Activated naive CD4-positive, alpha-beta T cell treated with anti-CD3 and anti-CD28 coated beads for 36 hours (primary cell): ENCODE results near the gene TMC6. TPM values are rescaled to one million over a fixed set of nuclear protein-coding genes. Genes with fewer than 3 reads are reported as not detected.

Source experiments
- CTCF ChIA-PET: fragments of 350-600 bp; sonication (Branson Sonifier 250); formaldehyde crosslinking; loops from one replicate; lab custom pipeline; 2021; ENCODE audit warnings: antibody characterized with exemption; lab: Charles Lee
- DNase-seq: peaks from one replicate; pipeline ENCODE4 v3.0.0-alpha.2; 2020
- H3K27ac Mint-ChIP-seq: one replicate; pipeline ENCODE4 v1.8.0; 2021; ENCODE audit warnings: mild to moderate bottlenecking, mixed read lengths
- H3K27me3 Mint-ChIP-seq: one replicate; pipeline ENCODE4 v1.8.0; 2021; ENCODE audit warnings: low read depth, mixed read lengths
- H3K36me3 Mint-ChIP-seq: one replicate; pipeline ENCODE4 v1.8.0; 2021; ENCODE audit warnings: low read depth, mixed read lengths
- H3K4me1 Mint-ChIP-seq: one replicate; pipeline ENCODE4 v1.8.0; 2021; ENCODE audit warnings: low read depth, mixed read lengths
- H3K4me3 Mint-ChIP-seq: one replicate; pipeline ENCODE4 v1.8.0; 2021; ENCODE audit warnings: mild to moderate bottlenecking, moderate library complexity, mixed read lengths
- H3K9me3 Mint-ChIP-seq: one replicate; pipeline ENCODE4 v1.8.0; 2021; ENCODE audit warnings: mixed read lengths
- intact Hi-C: fragments of 100-400 bp; cut with micrococcal nuclease; formaldehyde crosslinking; loops from one replicate; pipeline ENCODE4 v1.15.1; 2023
- total RNA-seq, 2 experiments: library from RNA; stranded (reverse); gene quantifications; one replicate each; pipeline ENCODE4 v1.2.3, GENCODE V29; 2021

TMC6 gene
- total RNA-seq, 2 experiments from 2014 or later = 79.0 to 85.6 TPM

DNA sequence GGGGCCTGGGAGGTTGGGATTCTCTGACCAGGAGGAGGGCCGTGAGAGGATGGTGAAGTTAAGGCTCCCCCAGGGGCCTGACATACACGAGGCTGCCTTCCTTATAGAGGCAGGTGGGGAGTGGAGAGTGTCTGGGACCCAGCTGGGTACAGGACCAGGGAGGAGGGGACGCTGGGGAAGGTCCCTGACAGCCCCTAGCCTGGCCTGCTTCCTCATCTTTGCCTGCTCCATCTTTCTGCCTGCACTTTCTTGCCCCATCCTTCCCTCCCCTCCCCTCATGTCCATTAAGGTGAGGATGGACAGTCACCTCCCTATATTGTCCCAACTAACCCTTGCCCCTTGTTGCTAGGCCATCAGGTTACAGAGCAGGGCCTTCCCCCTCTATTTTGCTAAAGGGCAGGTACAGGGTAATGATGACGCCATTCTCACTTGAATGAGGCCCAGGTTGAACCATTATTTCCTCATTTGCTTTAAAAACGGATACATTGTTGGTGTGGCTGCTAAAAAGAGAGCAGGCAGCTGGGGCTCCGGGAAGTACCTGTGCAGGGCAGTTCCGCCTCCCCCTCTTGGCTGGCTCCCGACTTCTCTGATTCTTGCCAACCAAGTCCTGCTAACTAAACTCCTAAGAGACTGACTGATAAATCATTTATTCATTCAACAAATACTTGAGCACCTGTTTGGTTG lies 18.9 kb upstream of the TMC6 start:
- intact Hi-C loops = no loop called here
- Mint-ChIP-seq H3K4me3 (no peak overlapping the region), H3K9me3 (no peaks in the 10 kb centered on the region), H3K27ac (peak overlapping the region; percentile 57), H3K36me3 (no peaks in the 10 kb centered on the region), H3K4me1 (peaks cover 31% of the 10 kb centered on the region), H3K27me3 (no peaks in the 10 kb centered on the region)
- CTCF ChIA-PET = interaction anchor here (1.0 to 1.1 kb wide), 5 partner anchors 10 to 62 kb away, joined by 3 to 4 read pairs (median 3); no protein-coding TSS in a partner anchor
- peak; percentile 67 for DNase-seq

DNA sequence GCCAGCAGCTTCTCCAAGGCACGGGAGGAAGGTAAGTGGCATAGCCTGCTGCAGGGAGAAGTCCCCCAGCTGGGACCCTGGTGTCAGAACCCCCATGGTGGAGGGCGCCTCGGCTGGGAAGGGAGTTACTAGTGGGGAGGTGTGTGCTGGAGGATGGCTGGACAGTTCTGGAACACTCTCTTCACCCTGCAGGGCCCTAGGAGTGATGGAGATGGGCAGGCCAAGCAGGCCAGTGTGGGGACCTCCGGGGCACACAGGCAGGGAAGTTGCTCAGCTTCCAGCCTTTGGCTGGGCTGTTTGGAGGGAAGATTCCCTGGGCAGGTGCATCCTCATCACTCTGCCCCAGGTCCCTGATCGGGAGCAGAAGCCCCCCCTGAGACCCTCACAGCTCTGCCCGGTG lies 18.3 kb upstream of the TMC6 start:
- intact Hi-C loops = no loop called here
- no peaks in the 10 kb centered on the region for H3K27me3 Mint-ChIP-seq
- no peak for DNase-seq
- H3K4me3 Mint-ChIP-seq = no peak overlapping the region
- peak overlapping the region; percentile 40 for H3K27ac Mint-ChIP-seq
- CTCF ChIA-PET = interaction anchor here (1.0 to 1.1 kb wide), 3 partner anchors 11 to 62 kb away, joined by 3 to 4 read pairs (median 3); no protein-coding TSS in a partner anchor
- H3K4me1 Mint-ChIP-seq = peaks cover 37% of the 10 kb centered on the region
- H3K36me3 Mint-ChIP-seq = no peaks in the 10 kb centered on the region
- H3K9me3 Mint-ChIP-seq = no peaks in the 10 kb centered on the region

DNA sequence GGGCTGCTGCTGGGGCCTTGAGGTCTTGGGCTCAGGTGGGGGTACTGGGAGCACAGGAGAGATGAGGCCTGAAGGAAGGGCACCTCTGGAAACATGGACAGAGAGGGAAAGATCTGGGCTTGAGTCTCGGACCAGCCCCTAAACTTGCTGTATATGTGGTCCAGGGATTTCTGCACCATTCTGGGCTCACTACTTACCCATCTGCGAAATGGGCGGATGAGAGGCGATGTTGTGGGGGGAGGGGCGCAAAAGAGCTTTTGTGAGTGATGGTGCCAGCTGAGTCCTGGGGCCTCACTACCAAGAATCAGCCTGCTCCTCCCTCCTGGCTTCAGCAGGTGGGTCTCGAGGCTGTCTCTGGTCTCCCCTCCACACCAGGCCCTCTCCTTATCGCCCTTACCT lies 17.9 kb upstream of the TMC6 start:
- Mint-ChIP-seq H3K27ac (no peak overlapping the region), H3K4me1 (peaks cover 40% of the 10 kb centered on the region), H3K27me3 (no peaks in the 10 kb centered on the region), H3K4me3 (no peak overlapping the region), H3K9me3 (no peaks in the 10 kb centered on the region), H3K36me3 (no peaks in the 10 kb centered on the region)
- CTCF ChIA-PET = interaction anchor here (1.0 to 1.1 kb wide), 3 partner anchors 11 to 61 kb away, joined by 3 to 4 read pairs (median 3); no protein-coding TSS in a partner anchor
- intact Hi-C loops = no loop called here
- no peak for DNase-seq

DNA sequence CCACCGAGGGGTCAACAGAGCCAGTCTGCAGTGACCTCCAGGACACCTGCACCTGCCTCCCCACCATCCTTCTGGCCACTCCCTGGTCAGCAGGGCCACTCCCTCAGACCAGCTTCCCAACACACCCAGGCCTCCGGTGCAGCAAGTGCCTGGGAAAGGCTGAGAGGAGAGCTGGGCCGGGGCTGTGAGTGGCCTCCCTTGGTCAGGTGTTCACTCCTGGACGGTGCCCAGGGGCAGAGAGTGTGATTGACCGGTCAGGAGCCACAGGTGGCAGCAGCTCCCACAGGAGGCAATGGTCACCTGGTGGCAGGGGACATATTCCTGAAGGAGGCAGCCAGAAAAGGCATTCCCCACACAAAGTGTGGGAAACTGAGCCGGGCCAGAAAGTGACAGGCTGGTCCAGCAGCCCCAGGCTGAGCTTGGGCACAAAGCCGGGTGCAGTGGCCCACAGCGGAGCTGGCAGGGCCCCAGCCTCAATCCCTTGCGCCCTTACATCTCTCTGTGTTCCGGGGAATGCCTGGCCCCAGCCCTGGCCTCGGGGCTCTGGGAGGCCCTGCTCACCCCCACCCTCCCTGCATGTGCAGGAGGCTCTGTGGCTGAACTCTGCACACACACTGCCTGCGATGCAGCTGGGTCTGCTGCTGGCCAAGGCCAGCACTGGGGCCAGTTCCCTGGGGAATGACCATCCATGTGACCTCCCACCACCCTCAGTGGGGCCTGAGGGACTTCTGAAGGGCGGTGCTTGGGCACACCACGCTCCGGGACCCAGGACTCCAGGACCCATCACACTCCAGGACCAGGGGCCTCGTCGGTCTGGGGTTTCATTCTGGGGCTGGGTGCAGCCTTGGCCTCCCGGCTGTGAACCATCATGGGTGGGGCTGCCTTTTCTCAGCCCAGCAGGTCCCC lies 16.4 kb upstream of the TMC6 start:
- Mint-ChIP-seq H3K9me3 (no peaks in the 10 kb centered on the region), H3K4me1 (peaks cover 48% of the 10 kb centered on the region), H3K27me3 (no peaks in the 10 kb centered on the region), H3K27ac (no peak overlapping the region), H3K36me3 (peaks cover 1% of the 10 kb centered on the region), H3K4me3 (no peak overlapping the region)
- DNase-seq = no peak
- intact Hi-C loops = no loop called here
- CTCF ChIA-PET = interaction anchor here (0.8 to 1.2 kb wide), 3 partner anchors 10 to 32 kb away, joined by 3 to 5 read pairs (median 4); no protein-coding TSS in a partner anchor

DNA sequence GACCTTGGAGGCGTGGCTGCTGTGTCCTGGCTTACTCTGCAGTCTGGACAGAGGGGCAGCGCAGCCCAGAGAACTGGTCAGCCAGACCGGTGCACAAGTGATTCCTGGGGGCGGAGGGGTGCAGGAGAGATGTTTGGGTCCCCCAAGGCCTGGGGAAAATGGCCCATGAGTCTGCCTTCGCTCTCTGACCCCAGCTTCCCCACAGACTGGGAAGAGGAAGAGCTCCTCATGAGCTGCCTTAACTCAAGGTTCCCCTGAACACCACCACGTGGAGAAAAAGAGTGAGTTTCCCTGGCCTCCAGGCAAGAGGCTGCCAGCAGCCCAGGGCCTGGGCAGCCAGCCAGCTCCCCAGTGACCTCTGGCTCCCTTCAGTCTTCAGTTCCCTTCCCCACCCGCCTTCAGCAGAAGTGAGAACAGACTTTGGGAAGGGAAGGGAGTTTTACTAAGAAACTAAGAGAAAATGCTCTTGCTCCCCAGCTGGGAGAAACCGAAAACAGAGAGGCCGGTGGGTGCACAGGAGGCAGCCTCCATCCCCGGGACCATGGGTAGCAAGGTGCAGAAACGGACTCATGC lies 15.7 kb upstream of the TMC6 start:
- no peak overlapping the region for H3K27ac Mint-ChIP-seq
- CTCF ChIA-PET = interaction anchor here (0.6 to 1.2 kb wide), 4 partner anchors 9 to 204 kb away, joined by 3 to 5 read pairs (median 4); no protein-coding TSS in a partner anchor
- intact Hi-C loops = no loop called here

DNA sequence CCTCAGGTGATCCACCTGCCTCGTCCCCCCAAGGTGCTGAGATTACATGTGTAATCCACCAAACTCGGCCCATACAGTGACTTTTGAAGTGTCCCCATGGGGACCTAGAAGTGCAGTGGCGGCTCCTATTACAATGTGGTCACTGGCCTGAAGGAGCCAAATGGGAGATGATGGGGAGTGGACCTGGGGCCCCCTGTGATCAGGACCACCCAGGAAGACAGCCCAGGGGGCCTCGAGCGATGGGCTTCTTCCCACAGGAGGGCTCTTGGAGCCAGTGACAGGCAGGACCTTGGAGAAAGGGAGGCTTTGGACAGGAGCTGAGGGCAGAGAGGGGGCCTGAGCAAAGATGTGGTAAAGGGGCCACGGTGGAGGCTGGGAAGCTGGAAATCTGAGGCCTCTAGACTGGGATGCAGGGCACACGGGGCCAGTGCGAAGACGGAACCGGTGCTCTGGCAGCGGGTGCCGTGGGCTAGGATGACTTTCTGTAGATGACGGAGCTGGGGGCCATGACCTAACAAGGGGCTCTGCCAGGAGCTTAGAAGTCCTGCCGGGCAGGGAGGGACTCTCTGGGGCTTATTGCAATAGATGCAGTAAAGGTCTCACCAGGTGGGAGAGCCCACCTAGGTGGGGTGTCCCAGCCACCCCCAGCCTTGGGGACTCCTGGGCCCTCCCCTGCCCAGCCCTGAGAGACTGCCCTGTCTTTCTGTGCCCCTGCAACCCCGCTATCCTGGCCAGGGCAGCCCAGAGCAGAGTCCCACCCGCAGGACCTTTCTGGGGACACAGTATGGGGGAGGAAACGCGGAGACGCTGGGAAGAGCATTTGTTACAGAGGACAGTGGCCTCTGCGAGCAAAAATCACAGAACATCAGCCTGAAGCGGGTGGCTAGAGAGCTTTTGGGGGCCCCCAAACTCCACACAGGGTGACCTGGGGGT lies 14.9 kb upstream of the TMC6 start:
- no peak for DNase-seq
- no peaks in the 10 kb centered on the region for H3K9me3 Mint-ChIP-seq
- peaks cover 3% of the 10 kb centered on the region for H3K36me3 Mint-ChIP-seq
- CTCF ChIA-PET = interaction anchor here (0.6 to 1.2 kb wide), 3 partner anchors 8 to 205 kb away, joined by 4 to 5 read pairs (median 4); no protein-coding TSS in a partner anchor
- H3K4me3 Mint-ChIP-seq = no peak overlapping the region
- peaks cover 55% of the 10 kb centered on the region for H3K4me1 Mint-ChIP-seq
- intact Hi-C loops = no loop called here
- H3K27ac Mint-ChIP-seq = no peak overlapping the region
- no peaks in the 10 kb centered on the region for H3K27me3 Mint-ChIP-seq

More for the DNA sequence above, 15.7 kb upstream of the TMC6 start:
- Mint-ChIP-seq H3K4me1 (peaks cover 53% of the 10 kb centered on the region), H3K36me3 (peaks cover 2% of the 10 kb centered on the region), H3K4me3 (no peak overlapping the region), H3K27me3 (no peaks in the 10 kb centered on the region), H3K9me3 (no peaks in the 10 kb centered on the region)
- no peak for DNase-seq

DNA sequence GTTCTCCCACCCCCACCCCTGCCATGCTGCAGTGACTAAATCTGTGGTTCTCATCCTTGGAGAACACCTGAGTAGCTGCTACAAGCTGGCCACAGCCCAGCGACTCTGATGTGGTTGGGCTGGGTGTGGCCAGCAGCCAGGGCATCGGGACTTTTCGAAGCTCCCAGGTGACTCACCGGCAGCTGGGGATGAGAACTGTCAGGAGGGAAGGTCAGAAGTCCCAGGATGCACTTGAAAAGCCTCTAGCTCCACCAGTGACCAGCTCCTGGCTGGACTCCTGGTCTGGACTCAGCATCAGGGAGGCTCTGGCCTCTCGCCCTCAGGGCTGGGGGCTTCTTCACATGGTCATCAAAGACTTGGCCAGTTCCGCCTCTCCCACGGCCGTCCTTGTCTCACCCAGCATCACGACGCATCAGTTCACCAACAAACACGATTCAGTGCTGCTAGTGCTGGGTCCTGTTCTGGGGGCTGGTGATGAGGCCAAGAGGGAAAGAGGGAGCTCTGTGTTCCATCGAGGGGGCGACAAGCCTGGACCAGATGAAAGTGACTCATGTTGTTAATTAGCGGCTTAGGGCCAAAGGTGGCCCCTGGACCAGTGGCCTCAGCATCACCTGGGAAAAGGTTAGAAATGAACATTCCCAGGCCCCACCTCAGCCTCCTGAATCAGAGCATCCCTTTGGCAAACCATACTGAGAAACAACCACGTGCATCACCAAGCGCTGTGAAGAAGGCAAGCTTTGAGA lies 13.7 kb upstream of the TMC6 start:
- CTCF ChIA-PET = no interaction called here
- peaks cover 5% of the 10 kb centered on the region for H3K36me3 Mint-ChIP-seq
- H3K9me3 Mint-ChIP-seq = no peaks in the 10 kb centered on the region
- peak overlapping the region; percentile 46 for H3K27ac Mint-ChIP-seq
- peaks cover 57% of the 10 kb centered on the region for H3K4me1 Mint-ChIP-seq
- no peak overlapping the region for H3K4me3 Mint-ChIP-seq
- DNase-seq = no peak
- no peaks in the 10 kb centered on the region for H3K27me3 Mint-ChIP-seq
- intact Hi-C loops = no loop called here

DNA sequence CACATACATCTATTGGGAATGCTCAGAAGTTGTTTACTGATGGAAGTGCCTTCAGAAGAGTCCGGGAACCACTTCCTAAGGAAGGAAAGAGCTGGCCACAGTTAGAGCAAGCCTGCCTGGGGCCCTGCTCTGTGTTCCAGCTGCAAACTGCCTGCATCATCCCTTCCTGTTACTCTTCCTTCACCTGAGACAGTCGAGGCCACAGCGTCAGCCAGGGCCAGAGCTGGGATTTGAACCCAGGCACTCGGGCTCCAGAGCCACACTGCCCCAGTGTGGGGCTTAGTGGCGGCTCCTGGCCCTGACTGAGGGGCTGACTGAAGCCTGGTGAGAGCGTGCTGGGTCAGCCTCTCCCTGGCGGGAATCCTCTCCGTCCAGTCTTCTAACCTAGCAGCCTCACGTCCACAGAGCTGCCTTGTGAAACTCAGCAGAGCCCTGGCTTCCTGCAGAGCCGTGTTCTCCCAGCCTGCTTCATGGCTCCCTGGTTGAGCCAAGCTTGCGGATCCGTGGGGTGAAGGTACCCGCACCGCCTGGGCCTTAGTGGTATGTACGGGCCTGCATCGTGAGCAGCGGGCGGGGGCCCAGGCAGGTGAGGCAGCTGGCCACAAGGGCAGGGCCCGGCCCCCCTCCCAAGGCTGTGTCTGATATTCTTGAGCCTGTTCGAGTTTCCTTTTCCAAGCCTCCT lies 13.0 kb upstream of the TMC6 start:
- no peaks in the 10 kb centered on the region for H3K27me3 Mint-ChIP-seq
- peaks cover 11% of the 10 kb centered on the region for H3K36me3 Mint-ChIP-seq
- intact Hi-C loops = loop anchor here (2.0 kb wide), 1 partner anchor 27 kb away; the partner anchor contains the start of gene SYNGR2
- H3K27ac Mint-ChIP-seq = peak overlapping the region; percentile 46
- CTCF ChIA-PET = no interaction called here
- peaks cover 57% of the 10 kb centered on the region for H3K4me1 Mint-ChIP-seq
- DNase-seq = no peak
- H3K4me3 Mint-ChIP-seq = no peak overlapping the region
- no peaks in the 10 kb centered on the region for H3K9me3 Mint-ChIP-seq

DNA sequence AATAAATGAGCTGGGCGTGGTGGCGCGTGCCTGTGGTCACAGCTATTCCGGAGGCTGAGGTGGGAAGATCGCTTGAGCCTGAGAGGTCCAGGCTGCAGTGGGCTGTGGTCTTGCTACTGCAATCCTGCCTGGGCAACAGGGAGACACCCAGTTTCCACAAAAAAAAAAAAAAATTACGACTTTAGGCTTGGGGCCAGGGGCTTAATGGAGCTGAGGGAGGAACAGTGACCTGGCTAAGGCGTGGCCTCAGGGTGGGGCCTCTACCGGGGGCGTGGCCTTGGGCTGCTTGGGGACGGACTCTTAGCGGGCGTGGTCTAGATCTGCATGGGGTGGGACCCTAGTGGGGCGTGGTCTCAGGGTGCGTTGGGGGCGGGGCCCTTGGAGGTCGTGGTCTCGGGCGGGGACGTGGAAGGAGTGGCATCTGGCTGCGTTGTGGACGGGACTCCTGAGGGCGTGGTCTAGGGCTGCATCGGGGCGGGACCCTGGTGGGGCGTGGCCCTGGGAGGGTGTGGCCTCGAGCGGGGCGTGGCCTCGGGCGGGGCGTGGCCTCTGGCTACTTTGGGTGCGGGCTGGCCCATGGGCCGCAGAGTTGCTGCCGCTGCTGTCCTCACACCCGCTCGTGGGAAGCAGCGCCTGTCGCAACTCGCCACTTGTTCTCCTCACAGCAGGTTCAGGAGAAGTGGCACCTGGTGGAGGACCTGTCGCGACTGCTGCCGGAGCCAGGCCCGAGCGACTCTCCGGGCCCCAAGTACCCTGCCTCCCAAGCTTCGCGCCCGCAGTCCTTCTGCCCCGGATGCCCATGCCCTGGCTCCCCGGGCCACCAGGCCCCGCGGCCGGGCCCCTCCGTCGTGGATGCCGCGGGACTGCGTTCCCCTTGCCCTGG lies 11.9 kb upstream of the TMC6 start:
- Mint-ChIP-seq H3K36me3 (peaks cover 22% of the 10 kb centered on the region), H3K27ac (peak overlapping the region; percentile 28), H3K27me3 (no peaks in the 10 kb centered on the region), H3K4me3 (peak overlapping the region; percentile 40), H3K9me3 (no peaks in the 10 kb centered on the region), H3K4me1 (peaks cover 63% of the 10 kb centered on the region)
- peak; percentile 96 for DNase-seq
- intact Hi-C loops = loop anchor here (1.0 to 2.0 kb wide), 3 partner anchors 28 to 47 kb away; partner anchors contain the start of genes AFMID, SYNGR2 and TK1
- CTCF ChIA-PET = interaction anchor here (0.6 to 7.9 kb wide), 6 partner anchors 13 to 120 kb away, joined by 3 to 100 read pairs (median 4); no protein-coding TSS in a partner anchor
